GM18858 (cell line): ENCODE measurements around the gene NKAIN1.
"Not testable (repeated sequence)": the region's sequence is repeated elsewhere in the genome, so short reads cannot be mapped to it uniquely, and the experiment has no call there.

Experiments used
- ATAC-seq: cut with Tn5 transposase; IDR thresholded peaks from one replicate; pipeline ENCODE4 v1.9.1; 2021; ENCODE audit not compliant: unreplicated experiment

Gene NKAIN1

DNA sequence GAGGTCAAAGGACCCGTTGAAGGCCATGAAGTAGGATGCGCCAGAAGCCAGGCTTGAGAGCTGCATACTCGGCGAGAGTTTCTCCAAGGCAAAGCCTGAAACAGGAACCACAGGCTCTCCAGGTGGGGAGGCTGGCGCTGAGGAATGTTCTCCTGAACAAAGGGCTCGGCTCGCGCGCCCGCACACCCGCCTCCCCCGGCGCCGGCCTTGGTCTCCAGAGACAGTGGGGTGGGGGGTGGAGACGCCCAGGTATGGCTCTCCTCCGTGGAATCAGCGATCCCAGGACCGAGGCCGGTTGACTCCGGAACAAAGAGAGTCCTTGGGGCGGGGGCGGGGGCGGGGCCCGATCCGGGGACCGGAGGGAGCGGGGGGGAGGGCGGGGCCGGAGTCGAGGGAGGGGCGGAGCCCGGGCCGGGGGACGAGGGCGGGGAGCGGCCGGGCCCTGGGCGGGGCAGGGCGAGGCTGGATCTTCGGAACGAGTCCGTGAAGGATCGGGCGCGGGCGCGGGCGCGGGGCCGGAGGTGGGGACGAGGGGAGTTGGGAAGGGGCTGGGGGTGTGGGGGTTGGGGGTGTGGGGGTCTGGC lies 85.0 kb downstream of the NKAIN1 start:
- no peak for ATAC-seq

DNA sequence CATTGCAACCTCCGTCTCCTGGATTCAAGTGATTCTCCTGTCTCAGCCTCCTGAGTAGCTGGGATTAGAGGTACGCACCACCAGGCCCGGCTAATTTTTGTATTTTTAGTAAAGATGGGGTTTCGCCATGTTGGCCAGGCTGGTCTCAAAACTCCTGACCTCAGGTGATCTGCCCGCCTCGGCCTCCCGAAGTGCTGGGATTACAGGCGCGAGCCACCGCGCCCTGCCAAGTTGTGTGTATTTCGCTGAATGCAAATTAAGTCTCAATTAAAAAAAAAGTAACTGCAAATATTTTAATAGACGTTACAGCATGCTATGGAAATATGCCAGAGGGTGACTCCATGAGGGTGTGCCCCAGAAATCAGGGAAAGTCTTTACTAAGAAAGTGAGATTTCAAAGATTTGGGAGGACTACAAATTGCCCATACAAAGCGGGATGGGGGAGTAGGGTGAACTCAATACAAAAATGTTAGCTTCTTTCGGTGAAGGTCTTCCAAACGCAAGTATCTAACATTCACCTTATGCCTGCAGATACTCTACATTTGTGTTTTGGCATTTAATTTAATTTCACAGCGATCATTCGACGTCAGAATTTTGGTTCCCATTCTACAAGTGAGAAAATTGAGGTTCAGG lies 85.6 kb downstream of the NKAIN1 start:
- ATAC-seq: no peak

DNA sequence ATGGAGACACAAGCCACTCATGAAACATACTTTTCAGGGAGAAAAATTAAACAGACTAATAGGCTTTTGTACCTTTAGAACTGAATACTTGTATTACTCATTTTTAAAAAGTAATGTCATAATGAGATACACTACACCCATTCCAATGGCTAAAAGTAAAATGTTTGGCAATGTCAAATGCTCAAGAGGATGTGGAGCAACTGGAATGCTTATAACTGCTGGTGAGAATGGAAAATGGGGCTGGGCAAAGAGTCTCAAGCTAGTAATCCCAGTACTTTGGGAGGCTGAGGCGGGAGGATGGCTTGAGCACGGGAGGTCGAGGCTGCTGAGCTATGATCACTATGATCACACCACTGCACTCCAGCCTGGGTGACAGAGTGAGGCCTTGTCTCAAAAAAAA lies 86.3 kb downstream of the NKAIN1 start:
- ATAC-seq: no peak

GRCh38 chr1:31152181-31152795 lies 87.4 kb downstream of the NKAIN1 start:
- ATAC-seq: no peak

DNA sequence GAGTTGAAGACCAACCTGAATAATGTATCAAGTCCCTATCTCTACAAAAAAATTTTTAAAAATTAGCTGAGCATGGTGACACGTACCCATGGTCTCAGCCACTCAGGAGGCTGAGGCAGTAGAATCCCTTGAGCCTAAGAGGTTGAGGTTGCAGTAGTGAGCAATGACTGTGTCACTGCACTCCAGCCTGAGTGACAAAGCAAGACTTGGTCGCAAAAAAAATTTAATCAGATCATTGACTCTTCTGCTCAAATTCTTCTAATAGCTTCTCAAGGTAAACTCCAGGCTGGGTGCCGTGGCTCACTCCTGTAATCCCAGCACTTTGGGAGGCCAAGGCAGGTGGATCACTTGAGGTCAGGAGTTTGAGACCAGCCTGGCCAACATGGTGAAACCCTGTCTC lies 88.3 kb downstream of the NKAIN1 start:
- no peak for ATAC-seq

DNA sequence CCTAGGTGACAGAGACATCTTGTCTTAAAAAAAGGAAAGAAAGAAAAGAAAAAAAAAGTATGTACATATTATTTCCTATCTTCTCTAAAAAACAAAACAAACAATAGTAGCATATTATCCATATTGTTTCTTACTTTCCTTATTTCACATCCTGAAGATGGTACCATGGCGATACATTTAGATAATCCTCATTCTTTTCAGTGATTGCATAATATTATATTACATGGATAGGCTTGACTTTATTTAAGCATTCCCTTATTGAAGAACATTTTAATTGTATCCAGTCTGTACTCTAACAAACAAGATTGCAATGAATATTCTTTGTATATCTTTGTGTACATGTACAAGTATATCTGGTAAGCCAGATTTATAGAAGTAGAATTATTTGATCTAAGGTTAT lies 91.3 kb downstream of the NKAIN1 start:
- no peak for ATAC-seq

GRCh38 chr1:31145648-31146047 lies 94.0 kb downstream of the NKAIN1 start:
- no peak for ATAC-seq

DNA sequence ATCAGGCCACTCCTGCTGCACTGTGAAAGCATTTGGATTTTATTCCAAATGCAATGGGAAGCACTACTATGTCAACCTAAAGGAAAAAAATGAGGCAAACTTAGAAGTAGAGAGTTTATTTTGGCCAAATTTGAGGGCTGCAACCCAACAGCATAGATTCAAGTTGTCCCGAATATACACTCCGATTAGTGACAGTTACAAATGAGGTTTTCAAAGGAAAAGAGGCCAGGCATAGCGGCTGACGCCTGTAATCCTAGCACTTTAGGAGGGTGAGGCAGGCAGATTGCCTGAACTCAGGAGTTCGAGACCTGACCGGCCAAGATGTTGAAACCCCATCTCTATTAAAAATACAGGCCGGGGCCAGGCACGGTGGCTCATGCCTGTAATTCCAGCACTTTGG lies 95.2 kb downstream of the NKAIN1 start:
- no peak for ATAC-seq

DNA sequence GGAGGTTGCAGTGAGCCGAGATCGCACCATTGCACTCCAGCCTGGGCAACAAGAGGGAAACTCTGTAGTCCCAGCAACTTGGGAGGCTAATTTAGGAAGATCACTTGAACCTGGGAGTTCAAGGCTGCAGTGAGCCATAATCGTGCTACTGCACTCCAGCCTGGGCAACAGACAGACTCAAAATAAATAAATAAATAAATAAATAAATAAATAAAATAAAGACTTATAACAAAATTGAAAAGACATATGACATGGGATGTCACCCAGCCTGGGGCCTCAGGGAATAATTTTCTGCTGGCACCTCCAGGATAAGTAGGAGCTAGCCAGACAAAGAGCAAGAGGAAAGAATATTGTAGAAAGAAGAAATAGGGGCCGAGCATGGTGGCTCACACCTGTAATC lies 96.2 kb downstream of the NKAIN1 start:
- no peak for ATAC-seq

GRCh38 chr1:31142406-31142805 lies 97.3 kb downstream of the NKAIN1 start:
- no peak for ATAC-seq

GRCh38 chr1:31140299-31140698 lies 99.4 kb downstream of the NKAIN1 start:
- no peak for ATAC-seq

GRCh38 chr1:31138797-31139521 lies 100.7 kb downstream of the NKAIN1 start:
- not testable (repeated sequence) for ATAC-seq

GRCh38 chr1:31137873-31138272 lies 101.8 kb downstream of the NKAIN1 start:
- ATAC-seq: not testable (repeated sequence)

DNA sequence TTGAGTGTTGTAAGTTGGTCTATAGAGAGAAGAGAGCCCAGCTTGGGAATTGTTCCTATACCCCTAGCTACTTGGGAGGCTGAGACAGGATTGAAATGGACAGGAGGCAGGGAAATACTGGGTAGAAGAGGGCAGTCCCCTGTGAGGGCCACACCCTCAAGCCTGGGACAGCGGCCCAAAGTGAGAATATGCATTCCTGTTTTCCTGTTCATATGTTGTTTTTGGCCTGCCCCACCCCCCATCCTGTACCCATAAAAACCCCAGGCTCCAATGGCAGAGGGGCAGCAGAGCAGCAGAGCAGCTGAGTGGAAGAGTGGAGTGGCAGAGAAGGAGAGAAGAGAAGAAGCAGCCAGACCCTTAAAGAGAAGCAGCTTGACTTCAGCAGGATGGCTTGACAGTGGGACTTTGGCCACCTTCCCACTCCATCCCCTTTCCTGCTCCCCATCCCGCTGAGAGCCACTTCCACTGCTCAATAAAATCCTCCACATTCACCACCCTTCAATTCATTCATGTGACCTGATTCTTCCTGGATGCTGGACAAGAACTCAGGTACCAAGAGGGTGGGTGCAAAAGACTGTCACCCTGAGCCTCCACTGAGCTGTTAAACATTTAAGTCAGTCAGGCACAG lies 103.6 kb downstream of the NKAIN1 start:
- no peak for ATAC-seq

- ATAC-seq: no peak
These were observed 106.3 kb downstream of the NKAIN1 start for GRCh38 chr1:31133368-31133767.
